ENCODE measurements around the gene SLC2A9. TPM values are rescaled to one million over a fixed set of nuclear protein-coding genes. Genes with fewer than 3 reads are reported as not detected.

Gene SLC2A9
- total RNA-seq, 6 donors from 2014 or later = 5.4 to 25.1 (median 13.0) TPM

- Histone ChIP-seq H3K27me3 (no peaks in the 10 kb centered on the region), H3K4me3 (no peak overlapping the region), H3K36me3 (no peaks in the 10 kb centered on the region), H3K4me1 (peaks cover 28 to 43% (median 32%) of the 10 kb centered on the region in 4 donors), H3K9me3 (no peaks in the 10 kb centered on the region), H3K27ac (no peak overlapping the region)
- 91 to 97% methylated on average over 11 of the region's 11 CpGs for WGBS, 2 donors
- DNase-seq (no peak), ATAC-seq (ENCODE audit: low FRiP score in 2 of 2) (no peak)
- no peak for TF ChIP-seq POLR2AphosphoS5 (IDR thresholded peaks at IDR 0.05)
- no peak for TF ChIP-seq EP300 (IDR thresholded peaks at IDR 0.05)
- no peak for TF ChIP-seq POLR2A (IDR thresholded peaks at IDR 0.05)
- no peak for TF ChIP-seq CTCF (IDR thresholded peaks at IDR 0.05)
These were observed 4.0 kb downstream of the SLC2A9 start for GRCh38 chr4:10017037-10017893.

- WGBS, 2 donors = 58 to 60% methylated on average over 5 to 6 of the region's 6 CpGs
- H3K9me3 ChIP-seq = no peaks in the 10 kb centered on the region
- TF ChIP-seq CTCF (IDR thresholded peaks at IDR 0.05) (no peak), POLR2A (IDR thresholded peaks at IDR 0.05) (no peak), EP300 (IDR thresholded peaks at IDR 0.05) (no peak), POLR2AphosphoS5 (IDR thresholded peaks at IDR 0.05) (no peak)
- peaks cover 17 to 32% (median 21%) of the 10 kb centered on the region in 4 donors for H3K4me1 ChIP-seq
- H3K27me3 ChIP-seq = no peaks in the 10 kb centered on the region
- no peak overlapping the region for H3K27ac ChIP-seq
- DNase-seq (no peak), ATAC-seq (ENCODE audit: low FRiP score in 2 of 2) (no peak)
- H3K4me3 ChIP-seq = no peak overlapping the region
- no peaks in the 10 kb centered on the region for H3K36me3 ChIP-seq
These were observed 5.1 kb downstream of the SLC2A9 start for GRCh38 chr4:10016169-10016568.

DNA sequence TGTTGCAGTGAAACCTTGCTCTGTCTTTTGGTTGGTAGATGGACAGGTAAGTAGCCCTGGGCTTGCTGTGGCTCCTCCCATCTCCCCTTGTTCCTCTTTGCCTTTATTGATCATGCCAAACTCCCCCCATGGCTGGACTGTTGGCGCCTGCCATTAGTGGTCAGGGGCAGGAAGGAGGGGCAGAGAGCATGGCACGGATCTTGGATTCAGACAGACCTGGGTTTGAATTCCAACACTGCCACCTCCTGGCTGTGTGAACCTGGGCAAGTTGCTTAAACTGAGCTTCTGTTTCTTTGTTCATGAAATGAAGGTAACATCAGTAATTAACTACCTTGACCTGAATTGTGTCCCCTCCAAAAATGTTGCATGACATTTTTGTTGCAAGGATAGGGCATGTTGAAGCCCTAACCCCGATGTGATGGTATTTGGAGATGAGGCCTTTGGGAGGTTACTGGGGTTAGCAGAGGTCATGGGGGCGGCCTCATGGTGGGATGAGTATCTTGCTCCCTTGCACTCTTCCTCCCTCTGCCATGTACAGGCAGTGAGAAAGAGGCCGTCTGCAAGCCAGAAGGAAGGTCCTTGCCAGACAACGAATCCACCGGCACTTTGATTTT, 6.0 kb downstream of the SLC2A9 start:
- TF ChIP-seq CTCF (IDR thresholded peaks at IDR 0.05) = peak in 5 of 6 experiments; percentile 16 to 55 (median 39)
- TF ChIP-seq POLR2A (IDR thresholded peaks at IDR 0.05) = no peak
- no peak for TF ChIP-seq EP300 (IDR thresholded peaks at IDR 0.05)
- TF ChIP-seq POLR2AphosphoS5 (IDR thresholded peaks at IDR 0.05) = no peak
- ATAC-seq (ENCODE audit: low FRiP score in 2 of 2) (no peak), DNase-seq (peak in 1 of 2 donors; percentile 36)
- no peaks in the 10 kb centered on the region for H3K36me3 ChIP-seq
- H3K9me3 ChIP-seq = no peaks in the 10 kb centered on the region
- WGBS, 2 donors = 45 to 66% methylated on average over 5 to 7 of the region's 7 CpGs
- H3K27ac ChIP-seq = no peak overlapping the region
- H3K4me3 ChIP-seq = no peak overlapping the region
- H3K4me1 ChIP-seq = peaks cover 8 to 23% (median 15%) of the 10 kb centered on the region in 4 donors
- H3K27me3 ChIP-seq = no peaks in the 10 kb centered on the region

DNA sequence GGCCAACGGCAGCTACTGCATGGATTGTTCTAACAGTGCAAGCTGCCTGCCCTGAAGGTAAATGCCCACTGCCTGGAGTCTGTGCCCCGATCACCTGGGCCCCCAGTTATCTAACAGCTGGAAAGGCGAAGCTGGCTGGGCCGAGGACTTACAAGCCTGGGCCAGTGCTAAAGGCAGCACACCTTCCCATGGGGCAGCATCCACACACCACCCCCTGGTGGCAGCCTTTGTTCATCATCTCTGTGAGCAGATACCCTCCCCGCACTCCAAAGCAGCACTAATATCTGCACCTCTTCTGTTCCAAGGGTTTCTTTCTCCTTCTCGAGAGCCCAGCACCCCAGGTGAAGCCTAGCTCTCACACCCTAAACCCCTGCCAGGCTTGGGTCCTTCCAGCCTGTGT, 7.6 kb downstream of the SLC2A9 start:
- TF ChIP-seq CTCF (IDR thresholded peaks at IDR 0.05) (peak; percentile 15 to 71 (median 44)), POLR2AphosphoS5 (IDR thresholded peaks at IDR 0.05) (no peak)
- ATAC-seq (ENCODE audit: low FRiP score in 2 of 2) (peak; percentile 23 to 60), DNase-seq (peak in 1 of 2 donors; percentile 55)
- Histone ChIP-seq H3K36me3 (no peaks in the 10 kb centered on the region), H3K27me3 (no peaks in the 10 kb centered on the region), H3K9me3 (no peaks in the 10 kb centered on the region), H3K27ac (no peak overlapping the region), H3K4me1 (peaks cover 0 to 9% (median 7%) of the 10 kb centered on the region in 4 donors), H3K4me3 (no peak overlapping the region)
- WGBS, 2 donors = 76% methylated on average over 6 of the region's 6 CpGs
